Osteocyte (in vitro differentiated cells): ENCODE measurements around the gene ZSWIM9. TPM values are rescaled to one million over a fixed set of nuclear protein-coding genes. Genes with fewer than 3 reads are reported as not detected.

Experiments
- DNase-seq: peaks from one replicate; pipeline ENCODE4 v3.0.0; 2021; ENCODE audit warnings: mixed read lengths; ENCODE audit not compliant: unreplicated experiment; ENCODE audit errors: extremely low spot score
- H3K27ac Mint-ChIP-seq: one replicate; pipeline ENCODE4 v1.8.0; 2021; ENCODE audit warnings: mild to moderate bottlenecking, mixed read lengths; ENCODE audit not compliant: unreplicated experiment
- H3K27me3 Mint-ChIP-seq: one replicate; pipeline ENCODE4 v1.8.0; 2021; ENCODE audit warnings: mixed read lengths; ENCODE audit not compliant: unreplicated experiment
- H3K36me3 Mint-ChIP-seq: one replicate; pipeline ENCODE4 v1.8.0; 2021; ENCODE audit warnings: mixed read lengths; ENCODE audit not compliant: unreplicated experiment
- H3K4me1 Mint-ChIP-seq: one replicate; pipeline ENCODE4 v1.8.0; 2021; ENCODE audit warnings: mixed read lengths; ENCODE audit not compliant: unreplicated experiment
- H3K4me3 Mint-ChIP-seq: one replicate; pipeline ENCODE4 v1.8.0; 2021; ENCODE audit warnings: mild to moderate bottlenecking, moderate library complexity, mixed read lengths; ENCODE audit not compliant: unreplicated experiment
- H3K9me3 Mint-ChIP-seq: one replicate; pipeline ENCODE4 v1.8.0; 2021; ENCODE audit warnings: mixed read lengths; ENCODE audit not compliant: unreplicated experiment
- total RNA-seq: library from RNA; stranded (reverse); gene quantifications from 2 replicates; pipeline ENCODE4 v1.2.1, GENCODE V29; 2021
- TF ChIP-seq, protein P1 (sequence below): fragments of 200-600 bp; sonication (generic); IDR thresholded peaks from 2 replicates; pipeline ENCODE4 v1.5.0; 2021; ENCODE audit warnings: antibody characterized with exemption, mild to moderate bottlenecking, moderate library complexity

ZSWIM9 gene
- total RNA-seq, 1 donor from 2014 or later = 6.6 TPM

DNA sequence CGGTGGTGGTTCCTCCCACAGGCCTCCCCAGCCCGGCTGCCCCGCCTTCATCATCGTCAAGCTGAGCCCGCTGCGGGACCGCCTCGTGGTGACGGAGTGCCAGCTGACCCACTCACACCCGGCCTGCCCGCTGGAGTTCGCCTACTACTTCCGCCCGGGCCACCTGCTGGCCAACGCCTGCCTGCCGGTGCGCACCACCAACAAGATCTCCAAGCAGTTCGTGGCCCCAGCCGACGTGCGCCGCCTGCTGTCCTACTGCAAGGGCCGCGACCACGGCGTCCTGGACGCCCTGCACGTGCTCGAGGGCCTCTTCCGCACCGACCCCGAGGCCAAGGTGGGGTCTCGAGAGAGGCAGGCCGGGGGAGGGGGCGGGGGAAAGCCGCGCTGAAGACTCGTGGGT is 12.0 kb downstream of the ZSWIM9 start:
- no peaks in the 10 kb centered on the region for H3K27me3 Mint-ChIP-seq
- H3K27ac Mint-ChIP-seq = no peak overlapping the region
- H3K4me3 Mint-ChIP-seq = no peak overlapping the region
- peaks cover 9% of the 10 kb centered on the region for H3K9me3 Mint-ChIP-seq
- peaks cover 21% of the 10 kb centered on the region for H3K36me3 Mint-ChIP-seq
- TF ChIP-seq, protein P1, sequence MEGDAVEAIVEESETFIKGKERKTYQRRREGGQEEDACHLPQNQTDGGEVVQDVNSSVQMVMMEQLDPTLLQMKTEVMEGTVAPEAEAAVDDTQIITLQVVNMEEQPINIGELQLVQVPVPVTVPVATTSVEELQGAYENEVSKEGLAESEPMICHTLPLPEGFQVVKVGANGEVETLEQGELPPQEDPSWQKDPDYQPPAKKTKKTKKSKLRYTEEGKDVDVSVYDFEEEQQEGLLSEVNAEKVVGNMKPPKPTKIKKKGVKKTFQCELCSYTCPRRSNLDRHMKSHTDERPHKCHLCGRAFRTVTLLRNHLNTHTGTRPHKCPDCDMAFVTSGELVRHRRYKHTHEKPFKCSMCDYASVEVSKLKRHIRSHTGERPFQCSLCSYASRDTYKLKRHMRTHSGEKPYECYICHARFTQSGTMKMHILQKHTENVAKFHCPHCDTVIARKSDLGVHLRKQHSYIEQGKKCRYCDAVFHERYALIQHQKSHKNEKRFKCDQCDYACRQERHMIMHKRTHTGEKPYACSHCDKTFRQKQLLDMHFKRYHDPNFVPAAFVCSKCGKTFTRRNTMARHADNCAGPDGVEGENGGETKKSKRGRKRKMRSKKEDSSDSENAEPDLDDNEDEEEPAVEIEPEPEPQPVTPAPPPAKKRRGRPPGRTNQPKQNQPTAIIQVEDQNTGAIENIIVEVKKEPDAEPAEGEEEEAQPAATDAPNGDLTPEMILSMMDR = no peak
- H3K4me1 Mint-ChIP-seq = no peaks in the 10 kb centered on the region
- no peak for DNase-seq

DNA sequence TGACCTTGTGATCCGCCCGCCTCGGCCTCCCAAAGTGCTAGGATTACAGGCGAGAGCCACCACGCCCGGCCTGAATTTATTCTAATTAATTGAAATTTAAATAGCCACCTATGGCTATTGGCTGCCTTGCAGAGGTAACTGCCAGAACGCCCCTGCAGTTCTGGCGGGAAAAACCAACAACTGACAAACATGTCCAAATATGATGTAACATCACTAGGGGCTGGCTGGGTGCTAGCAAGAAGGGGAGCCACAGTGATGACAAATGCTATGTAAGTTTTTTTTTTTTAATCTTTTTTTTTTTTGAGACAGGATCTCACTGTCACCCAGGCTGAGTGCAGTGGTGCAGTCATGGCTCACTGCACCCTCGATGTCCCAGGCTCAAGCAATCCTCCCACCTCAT is 12.9 kb downstream of the ZSWIM9 start:
- no peak overlapping the region for H3K4me3 Mint-ChIP-seq
- H3K27ac Mint-ChIP-seq = no peak overlapping the region
- peaks cover 9% of the 10 kb centered on the region for H3K9me3 Mint-ChIP-seq
- H3K4me1 Mint-ChIP-seq = no peaks in the 10 kb centered on the region
- TF ChIP-seq, protein P1 = no peak
- peaks cover 21% of the 10 kb centered on the region for H3K36me3 Mint-ChIP-seq
- DNase-seq = no peak
- no peaks in the 10 kb centered on the region for H3K27me3 Mint-ChIP-seq

DNA sequence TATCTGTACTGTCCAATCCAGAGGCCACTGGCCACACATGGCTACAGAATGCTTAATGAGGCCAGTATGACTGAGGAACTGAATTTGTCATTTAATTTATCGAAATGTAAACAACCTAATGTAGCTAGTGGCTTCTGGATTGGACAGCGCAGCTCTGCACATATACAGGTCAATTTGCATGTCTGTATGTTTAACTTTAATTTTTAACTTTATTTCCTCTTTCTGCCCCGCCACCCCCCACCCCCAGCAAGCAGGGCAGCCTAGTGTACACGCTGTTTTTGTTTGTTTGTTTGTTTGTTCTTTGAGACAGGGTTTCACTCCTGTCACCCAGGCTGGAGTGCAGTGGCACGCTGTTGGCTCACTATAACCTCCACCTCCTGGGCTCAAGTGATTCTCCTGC is 15.5 kb downstream of the ZSWIM9 start:
- H3K4me1 Mint-ChIP-seq = peaks cover 3% of the 10 kb centered on the region
- peaks cover 12% of the 10 kb centered on the region for H3K9me3 Mint-ChIP-seq
- H3K4me3 Mint-ChIP-seq = no peak overlapping the region
- no peak overlapping the region for H3K27ac Mint-ChIP-seq
- TF ChIP-seq, protein P1 = no peak
- peaks cover 13% of the 10 kb centered on the region for H3K36me3 Mint-ChIP-seq
- DNase-seq = no peak
- no peaks in the 10 kb centered on the region for H3K27me3 Mint-ChIP-seq

DNA sequence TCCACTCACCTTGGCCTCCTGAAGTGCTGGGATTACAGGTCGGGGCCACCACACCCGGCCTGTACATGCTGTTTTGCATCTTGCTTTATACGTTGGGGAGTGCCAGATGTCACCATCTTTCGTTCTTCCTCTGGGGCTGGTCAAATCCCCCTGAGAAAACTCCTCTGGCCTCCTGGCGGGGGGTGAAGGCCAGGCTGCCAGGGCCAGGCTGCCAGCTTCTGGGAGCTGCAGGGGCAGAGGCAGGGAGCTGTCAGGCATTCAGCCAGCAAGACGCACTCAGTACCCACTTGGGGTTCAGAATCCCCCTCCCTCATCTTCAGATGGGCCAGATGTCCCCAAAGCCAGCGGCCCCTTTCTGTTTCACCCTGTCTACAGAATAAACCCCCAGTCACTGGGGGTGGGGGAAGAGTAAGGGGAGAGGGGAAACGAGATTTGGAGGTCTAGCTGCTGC is 16.1 kb downstream of the ZSWIM9 start:
- H3K9me3 Mint-ChIP-seq = peaks cover 6% of the 10 kb centered on the region
- no peaks in the 10 kb centered on the region for H3K27me3 Mint-ChIP-seq
- TF ChIP-seq, protein P1 = no peak
- H3K4me3 Mint-ChIP-seq = no peak overlapping the region
- H3K27ac Mint-ChIP-seq = no peak overlapping the region
- DNase-seq = no peak
- peaks cover 3% of the 10 kb centered on the region for H3K4me1 Mint-ChIP-seq
- peaks cover 7% of the 10 kb centered on the region for H3K36me3 Mint-ChIP-seq

DNA sequence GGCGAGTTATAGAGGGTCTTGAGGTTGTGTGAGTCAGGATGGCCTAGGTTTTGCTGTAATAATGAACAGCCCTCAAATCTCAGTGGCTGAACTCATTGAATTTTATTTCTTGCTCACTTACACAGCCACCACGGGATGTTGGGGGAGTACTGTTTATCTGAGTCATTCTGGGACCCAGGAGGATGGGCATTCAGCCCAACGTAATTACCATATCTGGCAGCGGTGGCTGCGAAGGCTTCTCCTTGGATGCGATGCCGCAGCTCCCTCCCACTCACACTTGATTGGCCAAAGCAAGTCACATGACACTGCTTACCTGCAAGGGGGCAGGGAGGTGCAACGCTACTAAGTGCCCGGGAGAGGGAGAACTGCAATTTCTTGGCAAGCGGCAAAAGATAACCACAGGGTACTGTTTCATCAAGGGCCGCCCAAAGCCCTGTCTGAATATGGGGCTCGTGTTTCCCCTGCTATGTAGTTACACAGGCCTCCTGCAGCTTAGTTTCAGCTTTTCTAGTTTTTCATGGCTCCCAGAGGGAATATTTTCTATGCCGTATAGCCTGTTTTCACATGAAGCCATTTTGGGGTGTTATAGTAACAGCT is 19.9 kb downstream of the ZSWIM9 start:
- Mint-ChIP-seq H3K36me3 (peaks cover 3% of the 10 kb centered on the region), H3K27me3 (no peaks in the 10 kb centered on the region), H3K9me3 (peaks cover 3% of the 10 kb centered on the region), H3K4me1 (peaks cover 3% of the 10 kb centered on the region), H3K4me3 (no peak overlapping the region), H3K27ac (no peak overlapping the region)
- no peak for DNase-seq
- TF ChIP-seq, protein P1 = peak; percentile 17
